CD4-positive, alpha-beta memory T cell (primary cell): ENCODE results near the gene NEK9. TPM values are rescaled to one million over a fixed set of nuclear protein-coding genes. Genes with fewer than 3 reads are reported as not detected.
A peak's percentile ranks its signal among the peaks of the same experiment; 100 is the strongest.

Source experiments
- CTCF ChIA-PET: fragments of 350-600 bp; sonication (Branson Sonifier 250); formaldehyde crosslinking; loops from one replicate; lab custom pipeline; 2021; ENCODE audit warnings: inconsistent platforms; ENCODE audit not compliant: partially characterized antibody; lab: Charles Lee
- POLR2A ChIA-PET: fragments of 350-600 bp; sonication (Branson Sonifier 250); formaldehyde crosslinking; loops from one replicate; lab custom pipeline; 2021; ENCODE audit not compliant: partially characterized antibody; lab: Charles Lee
- DNase-seq, 5 donors: peaks; one replicate each; pipeline versions ENCODE4 v3.0.0 to v3.0.0-alpha.2; 2020 to 2022; ENCODE audit warnings: mixed read lengths in 1 of 5
- H3K27ac ChIP-seq: one replicate; pipeline ENCODE4 v1.7.0; 2013; ENCODE audit warnings: low read depth, low read length
- H3K27me3 ChIP-seq: 2 replicates; pipeline ENCODE4 v1.7.0; 2013; ENCODE audit warnings: mild to moderate bottlenecking, low read length, moderate library complexity; ENCODE audit not compliant: insufficient read depth
- H3K36me3 ChIP-seq: 2 replicates; pipeline ENCODE4 v1.7.0; 2013; ENCODE audit warnings: mild to moderate bottlenecking, low read length, moderate library complexity; ENCODE audit not compliant: insufficient read depth
- H3K4me1 ChIP-seq: 2 replicates; pipeline ENCODE4 v1.7.0; 2013; ENCODE audit warnings: mild to moderate bottlenecking, low read length, moderate library complexity; ENCODE audit not compliant: insufficient read depth
- H3K4me3 ChIP-seq, 2 donors: one replicate each; pipeline ENCODE4 v1.7.0; 2013; ENCODE audit warnings: low read length in 2 of 2, mild to moderate bottlenecking in 1 of 2
- H3K9me3 ChIP-seq, 2 donors: one replicate each; pipeline ENCODE4 v1.7.0; 2013; ENCODE audit warnings: low read length in 2 of 2, control low read depth in 1 of 2; ENCODE audit not compliant: control insufficient read depth in 1 of 2
- H3K27ac Mint-ChIP-seq, 7 donors: one replicate each; pipeline ENCODE4 v1.8.0; 2020 to 2021; ENCODE audit warnings: mixed read lengths in 7 of 7, mild to moderate bottlenecking in 6 of 7, inconsistent platforms in 3 of 7, moderate library complexity in 3 of 7
- H3K27me3 Mint-ChIP-seq, 2 donors: one replicate each; pipeline ENCODE4 v1.8.0; 2020 to 2021; ENCODE audit warnings: mixed read lengths in 2 of 2
- H3K36me3 Mint-ChIP-seq, 2 donors: one replicate each; pipeline ENCODE4 v1.8.0; 2020 to 2021; ENCODE audit warnings: mixed read lengths in 2 of 2, inconsistent platforms in 1 of 2, mild to moderate bottlenecking in 1 of 2
- H3K4me1 Mint-ChIP-seq, 4 donors: one replicate each; pipeline ENCODE4 v1.8.0; 2020 to 2021; ENCODE audit warnings: mixed read lengths in 4 of 4, mild to moderate bottlenecking in 1 of 4
- H3K4me3 Mint-ChIP-seq, 8 donors: one replicate each; pipeline ENCODE4 v1.8.0; 2020 to 2021; ENCODE audit warnings: mixed read lengths in 8 of 8, mild to moderate bottlenecking in 7 of 8, moderate library complexity in 6 of 8, inconsistent platforms in 3 of 8
- H3K9me3 Mint-ChIP-seq, 8 donors: one replicate each; pipeline ENCODE4 v1.8.0; 2020 to 2021; ENCODE audit warnings: mixed read lengths in 8 of 8, mild to moderate bottlenecking in 5 of 8, inconsistent platforms in 3 of 8, moderate library complexity in 1 of 8
- intact Hi-C: fragments of 100-400 bp; cut with micrococcal nuclease; formaldehyde crosslinking; loops from one replicate; pipeline ENCODE4 v1.15.1; 2023
- polyA plus RNA-seq, 2 donors: library from polyadenylated mRNA; unstranded; fragments of 300-500 nt; fragmentation: Illumina TruSeq; gene quantifications; one replicate each; pipeline ENCODE4 v1.2.3, GENCODE V29; 2021
- total RNA-seq, 2 experiments: library from RNA; stranded (reverse); gene quantifications; one replicate each; pipeline ENCODE4 v1.2.3, GENCODE V29; 2021

Gene NEK9
- total RNA-seq = 100 to 1,000 TPM; 129 to 133 TPM
- polyA plus RNA-seq = 10 to 100 TPM in 1 of 2 donors, 1 to 10 TPM in 1; 9.8 to 20.2 TPM

DNA sequence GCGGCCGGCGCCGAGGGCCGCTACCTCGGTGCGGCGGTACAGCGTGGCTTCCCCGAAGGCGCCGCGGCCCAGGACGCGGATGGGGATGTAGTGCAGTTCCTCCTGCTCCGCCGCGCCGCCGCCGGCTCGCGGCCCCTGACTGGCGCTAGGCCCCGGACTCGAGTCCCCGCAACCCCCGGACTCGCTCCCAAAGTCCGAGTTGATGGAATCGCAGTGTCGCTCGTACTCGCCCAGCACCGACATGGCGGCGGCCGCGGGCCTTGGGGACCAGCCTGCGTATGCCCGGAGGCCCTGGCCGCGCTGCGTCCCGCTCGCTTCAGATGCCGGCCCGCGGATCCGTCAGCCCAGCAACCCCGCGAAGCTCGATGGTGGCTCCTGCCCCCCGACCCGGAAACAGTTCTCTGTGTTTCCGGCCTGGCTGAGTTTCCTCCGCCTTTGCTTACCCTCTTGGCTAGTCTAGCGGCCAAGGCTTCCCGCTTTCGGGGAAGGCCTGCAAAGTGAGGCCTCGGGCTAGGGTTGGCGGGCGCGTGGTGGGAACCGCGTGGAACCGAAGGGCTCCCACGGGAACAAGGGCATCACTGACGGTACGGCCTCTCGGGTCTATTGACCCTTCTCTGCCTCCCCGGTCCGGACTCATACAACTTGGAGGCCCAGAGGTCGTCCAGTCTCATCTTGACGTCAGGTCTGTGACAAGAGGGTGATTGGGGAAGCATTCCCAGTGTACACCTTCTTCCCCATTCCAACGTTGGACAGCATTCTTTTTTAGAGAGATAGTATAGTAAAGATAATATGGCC is at the start of gene NEK9:
Gene NEK9, minus strand, starts transcription at position 370 of the 795 bp plus-strand sequence. Its CDS starts 127 bp downstream, at position 243.
- DNase-seq = peak; percentile 86 to 92 (median 90)
- H3K27me3 ChIP-seq = no peaks in the 10 kb centered on the region
- H3K36me3 ChIP-seq = no peaks in the 10 kb centered on the region
- Mint-ChIP-seq H3K4me3 (peak within 1 kb of the TSS; percentile 88 to 98 (median 97)), H3K27ac (peak within 1 kb of the TSS; percentile 95 to 99 (median 99)), H3K36me3 (peaks cover 0 to 26% of the 10 kb centered on the region in 2 donors), H3K4me1 (peaks cover 29 to 52% (median 34%) of the 10 kb centered on the region in 4 donors), H3K27me3 (no peaks in the 10 kb centered on the region), H3K9me3 (no peaks in the 10 kb centered on the region)
- ChIA-PET CTCF (interaction anchor here (0.7 to 10.5 kb wide), 6 partner anchors 10 to 398 kb away, joined by 3 to 273 read pairs (median 4); no protein-coding TSS in a partner anchor), POLR2A (interaction anchor here (0.6 to 2.7 kb wide), 26 partner anchors 9 to 533 kb away, joined by 3 to 18 read pairs (median 5); partner anchors contain the start of genes ACYP1, EIF2B2, ERG28 and TMED10)
- H3K4me1 ChIP-seq = peaks cover 42% of the 10 kb centered on the region
- H3K4me3 ChIP-seq = peak within 1 kb of the TSS; percentile 80 to 99
- no peaks in the 10 kb centered on the region for H3K9me3 ChIP-seq
- intact Hi-C loops = loop anchor here (1.0 to 5.0 kb wide), 7 partner anchors 49 to 535 kb away; partner anchors contain the start of genes EIF2B2, ERG28, TMED10 and TTLL5
- peak within 1 kb of the TSS; percentile 94 for H3K27ac ChIP-seq

GRCh38 chr14:75176142-75176820 is 49.4 kb upstream of the NEK9 start, which contains the start of gene TMED10:
Gene TMED10, minus strand, starts transcription at chr14:75176612. Its CDS starts 33 bp downstream, at chr14:75176579.
- Histone ChIP-seq H3K36me3 (no peaks in the 10 kb centered on the region), H3K27ac (peak within 1 kb of the TSS; percentile 99), H3K4me1 (peaks cover 38% of the 10 kb centered on the region), H3K27me3 (no peaks in the 10 kb centered on the region), H3K9me3 (no peaks in the 10 kb centered on the region), H3K4me3 (peak within 1 kb of the TSS; percentile 78 to 84)
- peak within 1 kb of the TSS; percentile 83 to 97 (median 94) for H3K4me3 Mint-ChIP-seq
- H3K4me1 Mint-ChIP-seq = peaks cover 28 to 57% (median 44%) of the 10 kb centered on the region in 4 donors
- peaks cover 7 to 17% of the 10 kb centered on the region in 2 donors for H3K36me3 Mint-ChIP-seq
- peak; percentile 95 to 96 (median 95) for DNase-seq
- no peaks in the 10 kb centered on the region for H3K9me3 Mint-ChIP-seq
- H3K27me3 Mint-ChIP-seq = no peaks in the 10 kb centered on the region
- POLR2A ChIA-PET = interaction anchor here (0.6 to 4.0 kb wide), 35 partner anchors 9 to 1852 kb away, joined by 3 to 29 read pairs (median 4); partner anchors contain the start of genes DLST, FOS and NEK9
- H3K27ac Mint-ChIP-seq = peak within 1 kb of the TSS; percentile 98 to 99 (median 98)
- intact Hi-C loops = loop anchor here (1.0 to 5.0 kb wide), 10 partner anchors 34 to 485 kb away; partner anchors contain the start of genes EIF2B2, FOS, NEK9 and TTLL5
- CTCF ChIA-PET = interaction anchor here (1.2 to 4.3 kb wide), 4 partner anchors 13 to 119 kb away, joined by 5 to 19 read pairs (median 6); no protein-coding TSS in a partner anchor

GRCh38 chr14:75175677-75176141 is 48.9 kb upstream of the NEK9 start:
- CTCF ChIA-PET = interaction anchor here (1.2 to 4.3 kb wide), 4 partner anchors 12 to 120 kb away, joined by 5 to 19 read pairs (median 6); no protein-coding TSS in a partner anchor
- intact Hi-C loops = loop anchor here (1.0 to 5.0 kb wide), 10 partner anchors 33 to 486 kb away; partner anchors contain the start of genes EIF2B2, FOS, NEK9 and TTLL5
- H3K4me1 Mint-ChIP-seq = peaks cover 31 to 62% (median 48%) of the 10 kb centered on the region in 4 donors

GRCh38 chr14:75174066-75174465 is 47.2 kb upstream of the NEK9 start:
- H3K4me3 ChIP-seq = no peak overlapping the region
- Mint-ChIP-seq H3K4me1 (peaks cover 40 to 79% (median 60%) of the 10 kb centered on the region in 4 donors), H3K9me3 (no peaks in the 10 kb centered on the region), H3K36me3 (peaks cover 12 to 17% of the 10 kb centered on the region in 2 donors), H3K4me3 (peak overlapping the region in 7 of 8 donors; percentile 50 to 89 (median 75)), H3K27ac (peak overlapping the region; percentile 79 to 99 (median 98)), H3K27me3 (no peaks in the 10 kb centered on the region)
- no peak for DNase-seq
- H3K27me3 ChIP-seq = no peaks in the 10 kb centered on the region
- H3K36me3 ChIP-seq = no peaks in the 10 kb centered on the region
- H3K9me3 ChIP-seq = no peaks in the 10 kb centered on the region
- peak overlapping the region; percentile 99 for H3K27ac ChIP-seq
- peaks cover 49% of the 10 kb centered on the region for H3K4me1 ChIP-seq
- ChIA-PET CTCF (interaction anchor here (0.6 to 1.8 kb wide), 5 partner anchors 42 to 127 kb away, joined by 3 to 4 read pairs (median 4); no protein-coding TSS in a partner anchor), POLR2A (interaction anchor here (1.7 to 4.0 kb wide), 2 partner anchors 17 to 84 kb away, joined by 4 to 29 read pairs; no protein-coding TSS in a partner anchor)
- intact Hi-C loops = no loop called here

More at GRCh38 chr14:75175677-75176141, 48.9 kb upstream of the NEK9 start:
- DNase-seq = no peak
- H3K9me3 ChIP-seq = no peaks in the 10 kb centered on the region
- no peaks in the 10 kb centered on the region for H3K9me3 Mint-ChIP-seq
- H3K36me3 ChIP-seq = no peaks in the 10 kb centered on the region
- H3K27me3 ChIP-seq = no peaks in the 10 kb centered on the region
- POLR2A ChIA-PET = interaction anchor here (0.6 to 4.0 kb wide), 26 partner anchors 9 to 340 kb away, joined by 3 to 29 read pairs (median 5); partner anchors contain the start of genes DLST, FOS and NEK9
- H3K4me1 ChIP-seq = peaks cover 43% of the 10 kb centered on the region
- peak overlapping the region; percentile 83 to 97 (median 94) for H3K4me3 Mint-ChIP-seq
- peaks cover 12 to 17% of the 10 kb centered on the region in 2 donors for H3K36me3 Mint-ChIP-seq
- peak overlapping the region; percentile 78 to 84 for H3K4me3 ChIP-seq
- peak overlapping the region; percentile 99 for H3K27ac ChIP-seq
- peak overlapping the region; percentile 98 to 99 (median 98) for H3K27ac Mint-ChIP-seq
- no peaks in the 10 kb centered on the region for H3K27me3 Mint-ChIP-seq

- intact Hi-C loops = no loop called here
- peaks cover 82% of the 10 kb centered on the region for H3K4me1 ChIP-seq
- no peaks in the 10 kb centered on the region for H3K9me3 ChIP-seq
- no peak overlapping the region for H3K4me3 ChIP-seq
- Mint-ChIP-seq H3K36me3 (peaks cover 8 to 12% of the 10 kb centered on the region in 2 donors), H3K27ac (peak overlapping the region in 1 of 7 donors; percentile 54), H3K27me3 (no peaks in the 10 kb centered on the region), H3K4me3 (peak overlapping the region in 3 of 8 donors; percentile 44 to 59 (median 49)), H3K9me3 (no peaks in the 10 kb centered on the region), H3K4me1 (peaks cover 55 to 95% (median 77%) of the 10 kb centered on the region in 4 donors)
- no peak for DNase-seq
- H3K27ac ChIP-seq = no peak overlapping the region
- H3K36me3 ChIP-seq = no peaks in the 10 kb centered on the region
- ChIA-PET POLR2A (no interaction called here), CTCF (interaction anchor here (0.6 kb wide), 1 partner anchor 847 kb away, joined by 3 read pairs; no protein-coding TSS in a partner anchor)
- H3K27me3 ChIP-seq = no peaks in the 10 kb centered on the region
Observed at GRCh38 chr14:75170772-75171171, 43.9 kb upstream of the NEK9 start.
